Upper lobe of left lung (tissue), 4 donors: ENCODE measurements around the gene NHSL1.

Experiments
- POLR2A ChIP-seq, 4 donors: fragments of 450-650 bp; IDR thresholded peaks; one replicate each; pipeline ENCODE4 v1.5.1; 2016 to 2017; ENCODE audit warnings: antibody characterized with exemption in 4 of 4, mild to moderate bottlenecking in 2 of 4
- POLR2AphosphoS5 ChIP-seq, 2 donors: sonication (generic); formaldehyde crosslinking; IDR thresholded peaks; one replicate each; pipeline ENCODE4 v1.5.1; 2017; ENCODE audit warnings: antibody characterized with exemption in 2 of 2
- TF ChIP-seq, protein P1 (sequence below), 6 experiments: fragments of 450-650 bp in 4 of 6; fragments of 200-600 bp in 2 of 6; sonication (generic) in 2 of 6; IDR thresholded peaks; one replicate each; pipeline ENCODE4 v1.5.1; 2016 to 2019; ENCODE audit warnings: antibody characterized with exemption in 6 of 6

DNA sequence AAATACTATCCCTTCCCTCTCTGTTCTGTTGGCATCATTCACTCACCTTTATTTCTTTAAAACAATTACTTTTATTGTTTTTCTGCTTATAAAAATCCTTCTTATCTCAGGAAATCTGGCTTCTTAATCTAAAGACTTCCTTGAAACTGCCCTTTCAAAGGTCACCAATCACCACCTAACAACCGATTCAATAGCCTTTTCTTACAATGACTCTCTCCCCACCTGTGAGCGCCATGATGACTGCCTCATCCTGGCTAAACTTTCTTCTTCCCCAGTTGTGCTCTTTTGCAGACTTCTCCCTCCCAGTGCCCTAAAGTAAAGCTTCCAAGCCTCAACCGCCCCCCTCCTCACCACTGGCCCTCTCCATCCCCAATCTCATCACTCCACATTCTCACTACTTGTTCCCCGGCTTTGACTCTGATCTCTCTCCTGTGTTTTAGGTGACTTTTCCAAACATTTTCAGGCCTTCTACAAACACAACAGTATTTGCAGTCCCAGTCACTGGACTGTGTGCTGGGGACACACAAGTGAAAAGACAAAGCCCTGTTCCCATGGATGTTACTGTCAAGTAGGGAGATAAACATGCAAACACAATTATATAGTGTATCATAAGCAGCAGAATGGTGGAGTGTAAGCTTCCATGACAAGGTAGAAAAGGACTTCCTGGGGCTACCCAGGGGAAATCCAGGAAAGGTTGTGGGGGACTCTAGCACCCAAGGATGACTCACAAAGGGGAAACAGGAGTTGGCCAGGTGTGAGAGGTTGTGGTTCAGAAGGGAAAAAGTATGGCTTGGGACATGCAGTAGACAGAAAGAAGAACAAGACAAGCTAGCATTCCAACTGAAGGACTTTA, 12.8 kb downstream of the NHSL1 start:
- TF ChIP-seq, protein P1, sequence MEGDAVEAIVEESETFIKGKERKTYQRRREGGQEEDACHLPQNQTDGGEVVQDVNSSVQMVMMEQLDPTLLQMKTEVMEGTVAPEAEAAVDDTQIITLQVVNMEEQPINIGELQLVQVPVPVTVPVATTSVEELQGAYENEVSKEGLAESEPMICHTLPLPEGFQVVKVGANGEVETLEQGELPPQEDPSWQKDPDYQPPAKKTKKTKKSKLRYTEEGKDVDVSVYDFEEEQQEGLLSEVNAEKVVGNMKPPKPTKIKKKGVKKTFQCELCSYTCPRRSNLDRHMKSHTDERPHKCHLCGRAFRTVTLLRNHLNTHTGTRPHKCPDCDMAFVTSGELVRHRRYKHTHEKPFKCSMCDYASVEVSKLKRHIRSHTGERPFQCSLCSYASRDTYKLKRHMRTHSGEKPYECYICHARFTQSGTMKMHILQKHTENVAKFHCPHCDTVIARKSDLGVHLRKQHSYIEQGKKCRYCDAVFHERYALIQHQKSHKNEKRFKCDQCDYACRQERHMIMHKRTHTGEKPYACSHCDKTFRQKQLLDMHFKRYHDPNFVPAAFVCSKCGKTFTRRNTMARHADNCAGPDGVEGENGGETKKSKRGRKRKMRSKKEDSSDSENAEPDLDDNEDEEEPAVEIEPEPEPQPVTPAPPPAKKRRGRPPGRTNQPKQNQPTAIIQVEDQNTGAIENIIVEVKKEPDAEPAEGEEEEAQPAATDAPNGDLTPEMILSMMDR (IDR thresholded peaks at IDR 0.05), result no peak
- TF ChIP-seq POLR2A (IDR thresholded peaks at IDR 0.05) (no peak), POLR2AphosphoS5 (IDR thresholded peaks at IDR 0.05) (no peak)
